Type B pancreatic cell (in vitro differentiated cells): Measurements from ENCODE around the gene HMX2. TPM values are rescaled to one million over a fixed set of nuclear protein-coding genes. Genes with fewer than 3 reads are reported as not detected.
"Not testable (repeated sequence)": the region's sequence is repeated elsewhere in the genome, so short reads cannot be mapped to it uniquely, and the experiment has no call there.

Source experiments
- DNase-seq: peaks from one replicate; pipeline ENCODE4 v3.0.0; 2021; ENCODE audit warnings: mixed read lengths; ENCODE audit not compliant: unreplicated experiment; ENCODE audit errors: extremely low spot score
- H3K27ac Mint-ChIP-seq: 2 replicates; pipeline ENCODE4 v1.8.0; 2021; ENCODE audit warnings: mild to moderate bottlenecking, mixed read lengths
- H3K27me3 Mint-ChIP-seq: 2 replicates; pipeline ENCODE4 v1.8.0; 2021; ENCODE audit warnings: mixed read lengths
- H3K36me3 Mint-ChIP-seq: 2 replicates; pipeline ENCODE4 v1.8.0; 2021; ENCODE audit warnings: mixed read lengths
- H3K4me1 Mint-ChIP-seq: one replicate; pipeline ENCODE4 v1.8.0; 2021; ENCODE audit warnings: mixed read lengths; ENCODE audit not compliant: unreplicated experiment
- H3K4me3 Mint-ChIP-seq: 2 replicates; pipeline ENCODE4 v1.8.0; 2021; ENCODE audit warnings: mild to moderate bottlenecking, mixed read lengths
- H3K9me3 Mint-ChIP-seq: 2 replicates; pipeline ENCODE4 v1.8.0; 2021; ENCODE audit warnings: mixed read lengths
- total RNA-seq: library from RNA; stranded (reverse); gene quantifications from 2 replicates; pipeline ENCODE4 v1.2.1, GENCODE V29; 2021; ENCODE audit warnings: low replicate concordance
- TF ChIP-seq, protein P1 (sequence below): fragments of 200-600 bp; sonication (generic); conservative IDR thresholded peaks from 2 replicates; pipeline ENCODE4 v1.5.0; 2021; ENCODE audit warnings: antibody characterized with exemption, mild to moderate bottlenecking

Gene HMX2
- total RNA-seq, 1 donor from 2014 or later, result 0.19 TPM

DNA sequence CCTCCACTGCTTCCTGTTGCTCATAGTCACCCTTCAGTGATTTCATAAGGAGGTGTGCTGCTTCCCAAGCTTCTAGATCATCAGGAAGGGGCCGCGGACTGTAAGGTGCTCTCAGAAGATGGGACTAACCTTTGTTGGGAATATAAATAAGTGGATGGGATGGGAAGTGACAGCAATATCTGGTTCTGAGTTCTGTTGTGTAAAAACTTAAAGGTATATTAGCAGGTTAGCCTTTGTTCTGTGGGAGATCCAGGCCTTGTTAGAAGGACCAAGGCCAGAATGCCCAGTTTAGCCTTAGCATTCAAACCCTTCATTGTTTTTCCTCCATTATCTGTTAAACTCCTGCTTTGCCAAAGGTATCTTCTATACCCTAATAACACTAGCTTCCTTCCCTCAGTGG is 18.7 kb downstream of the HMX2 start:
- H3K36me3 Mint-ChIP-seq, result peaks cover 19% of the 10 kb centered on the region
- H3K27ac Mint-ChIP-seq, result no peak overlapping the region
- no peaks in the 10 kb centered on the region for H3K4me1 Mint-ChIP-seq
- no peaks in the 10 kb centered on the region for H3K9me3 Mint-ChIP-seq
- H3K4me3 Mint-ChIP-seq, result no peak overlapping the region
- TF ChIP-seq, protein P1, sequence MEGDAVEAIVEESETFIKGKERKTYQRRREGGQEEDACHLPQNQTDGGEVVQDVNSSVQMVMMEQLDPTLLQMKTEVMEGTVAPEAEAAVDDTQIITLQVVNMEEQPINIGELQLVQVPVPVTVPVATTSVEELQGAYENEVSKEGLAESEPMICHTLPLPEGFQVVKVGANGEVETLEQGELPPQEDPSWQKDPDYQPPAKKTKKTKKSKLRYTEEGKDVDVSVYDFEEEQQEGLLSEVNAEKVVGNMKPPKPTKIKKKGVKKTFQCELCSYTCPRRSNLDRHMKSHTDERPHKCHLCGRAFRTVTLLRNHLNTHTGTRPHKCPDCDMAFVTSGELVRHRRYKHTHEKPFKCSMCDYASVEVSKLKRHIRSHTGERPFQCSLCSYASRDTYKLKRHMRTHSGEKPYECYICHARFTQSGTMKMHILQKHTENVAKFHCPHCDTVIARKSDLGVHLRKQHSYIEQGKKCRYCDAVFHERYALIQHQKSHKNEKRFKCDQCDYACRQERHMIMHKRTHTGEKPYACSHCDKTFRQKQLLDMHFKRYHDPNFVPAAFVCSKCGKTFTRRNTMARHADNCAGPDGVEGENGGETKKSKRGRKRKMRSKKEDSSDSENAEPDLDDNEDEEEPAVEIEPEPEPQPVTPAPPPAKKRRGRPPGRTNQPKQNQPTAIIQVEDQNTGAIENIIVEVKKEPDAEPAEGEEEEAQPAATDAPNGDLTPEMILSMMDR, result no peak
- DNase-seq, result no peak
- H3K27me3 Mint-ChIP-seq, result no peaks in the 10 kb centered on the region

DNA sequence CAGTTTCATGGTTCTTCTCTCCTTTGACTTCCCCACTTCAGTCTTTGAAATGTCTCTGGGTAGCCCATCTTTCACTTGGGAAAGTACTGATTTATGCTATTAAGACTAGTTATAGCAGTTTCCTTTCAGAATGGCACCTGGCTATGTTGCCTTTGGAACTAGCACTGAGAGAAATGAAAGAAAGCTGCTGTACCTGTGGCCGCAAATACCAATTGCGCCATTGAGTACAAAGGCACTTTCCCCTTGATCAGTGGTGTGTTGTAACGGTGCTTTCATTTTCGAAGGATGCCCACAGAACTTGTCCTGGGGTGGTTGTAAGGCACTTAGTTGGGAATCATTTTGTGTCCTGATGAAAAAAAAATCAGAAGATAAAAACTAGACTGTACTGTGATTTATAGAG is 23.0 kb downstream of the HMX2 start:
- Mint-ChIP-seq H3K27me3 (no peaks in the 10 kb centered on the region), H3K27ac (no peak overlapping the region), H3K4me3 (no peak overlapping the region), H3K4me1 (no peaks in the 10 kb centered on the region), H3K36me3 (peaks cover 18% of the 10 kb centered on the region), H3K9me3 (no peaks in the 10 kb centered on the region)
- TF ChIP-seq, protein P1, result no peak
- no peak for DNase-seq

DNA sequence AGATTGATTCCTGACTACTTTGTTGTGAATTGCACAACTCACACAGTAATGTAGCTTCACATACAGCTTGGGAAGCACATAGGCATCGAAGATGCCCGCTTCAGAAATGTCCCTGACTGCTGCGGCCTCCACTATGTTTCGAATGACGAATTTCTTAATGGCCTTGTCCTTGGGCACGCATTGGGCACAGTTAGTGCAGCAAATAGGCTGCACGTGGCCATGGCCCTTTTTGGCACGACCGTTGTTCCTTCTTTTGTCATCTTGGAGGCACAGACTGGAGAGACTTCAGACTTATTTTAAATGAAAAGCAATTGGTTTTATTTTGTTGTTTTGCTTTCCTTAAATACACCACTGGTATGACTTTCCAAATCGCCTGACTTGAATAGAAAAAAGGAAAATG is 23.7 kb downstream of the HMX2 start:
- not testable (repeated sequence) for H3K27me3 Mint-ChIP-seq, H3K4me3 Mint-ChIP-seq, H3K27ac Mint-ChIP-seq, H3K4me1 Mint-ChIP-seq, DNase-seq, H3K9me3 Mint-ChIP-seq
- H3K36me3 Mint-ChIP-seq, result peaks cover 20% of the 10 kb centered on the region

DNA sequence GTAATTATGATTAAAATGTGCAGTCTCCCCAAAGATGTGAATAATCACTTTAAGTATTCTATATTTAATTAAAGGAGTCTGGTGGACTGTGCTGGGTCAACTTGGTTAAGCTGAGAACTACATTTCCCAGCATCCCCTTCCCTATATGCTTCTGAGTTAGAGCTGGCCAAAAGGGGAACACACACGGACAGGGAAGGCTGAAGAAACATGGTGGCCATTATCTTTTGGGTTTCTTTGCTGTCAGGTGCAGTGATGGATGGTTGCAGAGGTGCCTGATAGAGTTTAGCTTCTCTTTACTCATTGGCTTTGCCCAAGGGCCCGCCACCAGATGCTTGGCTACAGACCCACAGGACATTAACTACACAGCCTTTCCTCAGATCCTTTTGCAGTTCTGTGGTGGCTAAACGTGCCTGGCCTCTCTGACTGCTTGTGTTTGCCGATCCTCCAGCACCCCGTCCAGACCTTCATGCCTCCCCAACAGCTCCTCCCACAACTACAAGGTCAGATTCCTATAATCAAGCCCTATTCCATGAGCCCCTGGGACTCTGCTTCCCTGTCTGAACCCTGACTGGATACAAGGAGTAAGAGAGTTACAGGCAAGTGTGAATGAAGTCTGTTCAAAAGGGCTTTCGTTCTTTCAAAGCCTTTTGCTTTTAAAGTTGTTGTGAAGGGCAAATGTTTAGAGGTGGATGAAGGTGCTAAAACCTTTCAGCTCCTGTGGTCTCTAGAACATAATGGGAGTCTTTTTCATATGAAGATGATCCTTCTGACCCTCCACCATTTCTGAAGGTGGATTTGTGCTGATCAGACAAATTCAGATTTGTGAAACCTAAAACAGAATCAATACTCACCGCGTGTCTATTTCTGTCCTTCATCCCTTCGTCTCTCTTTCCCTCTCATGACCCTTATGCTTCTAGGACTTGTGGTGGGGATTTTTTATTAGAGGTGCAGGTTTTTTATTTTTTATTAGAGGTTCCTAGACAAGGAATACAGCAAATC is 27.8 kb downstream of the HMX2 start:
- H3K9me3 Mint-ChIP-seq, result no peaks in the 10 kb centered on the region
- H3K27me3 Mint-ChIP-seq, result no peaks in the 10 kb centered on the region
- DNase-seq, result no peak
- no peak overlapping the region for H3K4me3 Mint-ChIP-seq
- peaks cover 30% of the 10 kb centered on the region for H3K36me3 Mint-ChIP-seq
- no peaks in the 10 kb centered on the region for H3K4me1 Mint-ChIP-seq
- TF ChIP-seq, protein P1, result no peak
- H3K27ac Mint-ChIP-seq, result no peak overlapping the region

DNA sequence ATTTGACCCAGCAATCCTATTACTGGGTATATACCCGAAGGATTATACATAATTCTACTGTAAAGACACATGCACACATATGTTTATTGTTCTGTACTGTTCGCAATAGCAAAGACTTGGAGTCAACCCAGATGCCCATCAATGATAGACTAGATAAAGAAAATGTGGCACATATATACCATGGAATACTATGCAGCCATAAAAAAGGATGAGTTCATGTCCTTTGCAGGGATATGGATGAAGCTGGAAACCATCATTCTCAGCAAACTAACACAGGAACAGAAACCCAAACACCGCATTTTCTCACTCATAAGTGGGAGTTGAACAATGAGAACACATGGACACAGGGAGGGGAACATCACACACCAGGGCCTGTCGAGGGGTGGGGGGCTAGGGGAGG is 30.5 kb downstream of the HMX2 start:
- not testable (repeated sequence) for H3K27ac Mint-ChIP-seq, H3K9me3 Mint-ChIP-seq, H3K4me3 Mint-ChIP-seq, DNase-seq, H3K27me3 Mint-ChIP-seq, H3K4me1 Mint-ChIP-seq
- peaks cover 26% of the 10 kb centered on the region for H3K36me3 Mint-ChIP-seq

DNA sequence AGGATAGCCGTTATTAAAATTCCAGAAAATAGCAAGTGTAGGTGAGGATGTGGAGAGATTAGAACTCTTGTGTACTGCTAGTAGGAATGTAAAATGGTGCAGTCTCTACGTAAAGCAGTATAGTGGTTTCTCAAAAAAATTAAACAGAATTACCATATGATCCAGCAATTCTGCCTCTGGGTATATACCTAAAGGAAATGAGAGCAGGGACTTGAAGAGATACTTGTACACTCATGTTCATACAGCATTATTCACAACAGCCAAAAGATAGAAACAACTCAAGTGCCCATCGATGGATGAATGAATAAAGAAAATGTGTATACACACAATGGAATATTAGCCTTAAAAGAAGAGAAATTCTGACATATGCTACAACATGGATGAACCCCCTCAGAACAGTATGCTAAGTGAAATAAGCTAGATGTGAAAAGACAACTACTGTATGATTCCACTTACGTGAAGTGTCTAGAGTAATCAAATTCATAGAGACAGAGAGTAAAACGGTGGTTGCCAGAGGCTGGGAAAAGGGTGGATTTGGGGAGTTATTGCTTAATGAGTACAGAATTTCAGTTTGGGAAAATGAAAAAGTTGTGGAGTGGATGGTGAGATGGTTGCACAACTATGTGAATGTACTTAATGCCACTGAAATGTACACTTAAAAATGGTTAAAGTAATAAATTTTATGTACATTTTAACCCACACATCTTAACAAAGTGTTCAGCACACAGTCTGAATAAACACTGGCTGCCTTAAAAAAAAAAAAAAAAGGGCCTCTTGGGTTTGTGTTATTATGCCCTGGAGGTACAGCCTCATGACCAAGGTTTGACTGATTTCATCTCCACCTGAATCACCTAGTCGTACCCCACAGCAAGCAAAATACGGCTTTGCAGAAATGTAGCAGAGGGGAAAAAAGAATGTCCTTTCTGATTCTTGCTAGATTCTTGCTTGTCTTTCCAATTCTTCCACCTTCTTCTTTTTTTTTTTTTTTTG is 32.5 kb downstream of the HMX2 start:
- H3K27me3 Mint-ChIP-seq, result no peaks in the 10 kb centered on the region
- no peak overlapping the region for H3K27ac Mint-ChIP-seq
- peaks cover 25% of the 10 kb centered on the region for H3K36me3 Mint-ChIP-seq
- no peaks in the 10 kb centered on the region for H3K4me1 Mint-ChIP-seq
- TF ChIP-seq, protein P1, result no peak
- no peak for DNase-seq
- H3K4me3 Mint-ChIP-seq, result no peak overlapping the region
- peaks cover 13% of the 10 kb centered on the region for H3K9me3 Mint-ChIP-seq
